Testis (tissue), 3 donors: Measurements from ENCODE around the gene MED6. TPM values are rescaled to one million over a fixed set of nuclear protein-coding genes. Genes with fewer than 3 reads are reported as not detected.

Experiments used
- DNase-seq: peaks from one replicate; pipeline ENCODE4 v3.0.0-alpha.2; 2019
- H3K27ac ChIP-seq, 2 donors: fragments of 200-600 bp; sonication (generic); one replicate each; pipeline ENCODE4 v1.5.1; 2019
- H3K27me3 ChIP-seq: fragments of 200-600 bp; sonication (generic); one replicate; pipeline ENCODE4 v1.5.1; 2019
- H3K36me3 ChIP-seq: fragments of 200-600 bp; sonication (generic); one replicate; pipeline ENCODE4 v1.5.1; 2017; ENCODE audit warnings: low read depth; ENCODE audit errors: missing control alignments
- H3K4me1 ChIP-seq: fragments of 200-600 bp; sonication (generic); one replicate; pipeline ENCODE4 v1.5.1; 2019
- H3K4me3 ChIP-seq, 2 donors: fragments of 200-600 bp; sonication (generic); one replicate each; pipeline ENCODE4 v1.5.1; 2017 to 2019
- H3K9me3 ChIP-seq: fragments of 200-600 bp; sonication (generic); one replicate; pipeline ENCODE4 v1.5.1; 2017
- CTCF ChIP-seq, 3 experiments: fragments of 450-650 bp in 2 of 3; fragments of 200-600 bp in 1 of 3; sonication (generic) in 1 of 3; IDR thresholded peaks; one replicate each; pipeline ENCODE4 v1.5.1; 2016 to 2019; ENCODE audit warnings: antibody characterized with exemption in 3 of 3, mild to moderate bottlenecking in 2 of 3, moderate library complexity in 1 of 3
- POLR2A ChIP-seq: fragments of 450-650 bp; IDR thresholded peaks from one replicate; pipeline ENCODE4 v1.6.1; 2017; ENCODE audit warnings: antibody characterized with exemption, mild to moderate bottlenecking, moderate library complexity
- WGBS, 2 donors: methylation state at CpG; one replicate each; pipeline ENCODE4 v1.1.5; 2018; 5-methylcytosine and 5-hydroxymethylcytosine counted together
- intact Hi-C: fragments of 100-400 bp; cut with DNase I; formaldehyde crosslinking; loops from one replicate; pipeline ENCODE4 v1.15.1; 2023; ENCODE audit warnings: low total_unique reads
- polyA plus RNA-seq: library from polyadenylated mRNA; stranded (reverse); fragments of 350-450 nt; fragmentation: Illumina TruSeq; extraction: RNeasy Lipid Tissue Mini Kit (QIAGEN cat#74804); gene quantifications from one replicate; pipeline ENCODE4 v1.2.3, GENCODE V29; 2014; ENCODE audit warnings: low read depth, low replicate concordance; ENCODE audit not compliant: insufficient read depth
- total RNA-seq, 2 donors: library from RNA; depleted of rRNA; stranded (reverse); fragments of >200 nt; gene quantifications; one replicate each; pipeline ENCODE4 v1.2.3, GENCODE V29; 2016

The MED6 gene
- total and polyA plus RNA-seq, 3 donors from 2014 or later, result 24.8 to 63.0 (median 60.6) TPM

GRCh38 chr14:70594461-70594860 is 6.0 kb downstream of the MED6 start:
- no peak for DNase-seq
- H3K9me3 ChIP-seq, result no peaks in the 10 kb centered on the region

GRCh38 chr14:70585231-70585630 is 15.2 kb downstream of the MED6 start:
- H3K27ac ChIP-seq, result no peak overlapping the region
- H3K36me3 ChIP-seq, result no peaks in the 10 kb centered on the region
- no peaks in the 10 kb centered on the region for H3K9me3 ChIP-seq
- 89 to 93% methylated on average over 3 of the region's 3 CpGs for WGBS, 2 donors
- intact Hi-C loops, result no loop called here
- H3K4me1 ChIP-seq, result no peaks in the 10 kb centered on the region
- no peak overlapping the region for H3K4me3 ChIP-seq
- no peak for DNase-seq
- H3K27me3 ChIP-seq, result no peaks in the 10 kb centered on the region
- TF ChIP-seq CTCF (IDR thresholded peaks at IDR 0.05), result no peak

More at GRCh38 chr14:70594461-70594860, 6.0 kb downstream of the MED6 start:
- TF ChIP-seq CTCF (IDR thresholded peaks at IDR 0.05), result no peak
- no peak for TF ChIP-seq POLR2A
- H3K27ac ChIP-seq, result no peak overlapping the region
- peaks cover 4% of the 10 kb centered on the region for H3K4me1 ChIP-seq
- intact Hi-C loops, result no loop called here
- H3K36me3 ChIP-seq, result no peaks in the 10 kb centered on the region
- H3K27me3 ChIP-seq, result no peaks in the 10 kb centered on the region
- 97 to 100% methylated on average over 7 to 9 of the region's 9 CpGs for WGBS, 2 donors
- no peak overlapping the region for H3K4me3 ChIP-seq

- Histone ChIP-seq H3K4me1 (no peaks in the 10 kb centered on the region), H3K4me3 (no peak overlapping the region), H3K36me3 (no peaks in the 10 kb centered on the region), H3K27me3 (no peaks in the 10 kb centered on the region), H3K9me3 (no peaks in the 10 kb centered on the region), H3K27ac (no peak overlapping the region)
- intact Hi-C loops, result no loop called here
- WGBS, 2 donors, result 91 to 98% methylated on average over 2 of the region's 2 CpGs
- no peak for TF ChIP-seq POLR2A
- no peak for TF ChIP-seq CTCF (IDR thresholded peaks at IDR 0.05)
- DNase-seq, result no peak
These were observed 23.6 kb downstream of the MED6 start for GRCh38 chr14:70576891-70577290.

GRCh38 chr14:70573050-70573449 is 27.4 kb downstream of the MED6 start:
- TF ChIP-seq CTCF (IDR thresholded peaks at IDR 0.05) (no peak), POLR2A (no peak)
- H3K9me3 ChIP-seq, result no peaks in the 10 kb centered on the region
- no peak for DNase-seq

GRCh38 chr14:70571139-70571538 is 29.3 kb downstream of the MED6 start:
- Histone ChIP-seq H3K27me3 (no peaks in the 10 kb centered on the region), H3K36me3 (no peaks in the 10 kb centered on the region), H3K27ac (no peak overlapping the region), H3K9me3 (no peaks in the 10 kb centered on the region), H3K4me3 (no peak overlapping the region), H3K4me1 (no peaks in the 10 kb centered on the region)
- WGBS, 2 donors, result 93 to 97% methylated on average over 2 of the region's 2 CpGs
- no peak for TF ChIP-seq POLR2A
- TF ChIP-seq CTCF (IDR thresholded peaks at IDR 0.05), result no peak
- intact Hi-C loops, result no loop called here
- no peak for DNase-seq

More at GRCh38 chr14:70573050-70573449, 27.4 kb downstream of the MED6 start:
- H3K4me1 ChIP-seq, result no peaks in the 10 kb centered on the region
- H3K27me3 ChIP-seq, result no peaks in the 10 kb centered on the region
- H3K36me3 ChIP-seq, result no peaks in the 10 kb centered on the region
- intact Hi-C loops, result no loop called here
- no peak overlapping the region for H3K4me3 ChIP-seq
- H3K27ac ChIP-seq, result no peak overlapping the region
- 86 to 89% methylated on average over 1 of the region's 1 CpG for WGBS, 2 donors
